Pancreas (tissue), 10 donors: Measurements from ENCODE around the gene GLB1L. TPM values are rescaled to one million over a fixed set of nuclear protein-coding genes. Genes with fewer than 3 reads are reported as not detected.
A peak's percentile ranks its signal among the peaks of the same experiment; 100 is the strongest.

Source experiments
- ATAC-seq, 4 donors: fragments of 200-7000 bp; cut with Tn5 transposase; one replicate each; pipeline versions ENCODE4 v1.8.0 to v1.9.1; 2020; ENCODE audit warnings: mild to moderate bottlenecking in 4 of 4, moderate library complexity in 4 of 4
- DNase-seq, 6 donors: peaks; one replicate each; pipeline ENCODE4 v3.0.0-alpha.2; 2020
- FAIRE-seq: peaks from 2 replicates; lab custom pipeline; 2012; peaks lifted over from hg19 to GRCh38; lab: Jason Lieb, UNC
- H3K27ac ChIP-seq, 4 donors: fragments of 200-600 bp; sonication (generic); 1 replicate in 3 of 4; 2 replicates in 1 of 4; pipeline versions ENCODE4 v1.5.0 to v1.8.0; 2020
- H3K27me3 ChIP-seq, 4 donors: fragments of 200-600 bp; one replicate each; pipeline ENCODE4 v1.8.0; 2021
- H3K36me3 ChIP-seq, 3 donors: fragments of 200-600 bp; sonication (generic) in 1 of 3; one replicate each; pipeline versions ENCODE4 v1.5.0 to v1.8.0; 2020 to 2021
- H3K4me1 ChIP-seq, 3 donors: fragments of 200-600 bp; one replicate each; pipeline ENCODE4 v1.8.0; 2021
- H3K4me3 ChIP-seq, 4 donors: fragments of 200-600 bp; sonication (generic) in 2 of 4; one replicate each; pipeline versions ENCODE4 v1.5.0 to v1.8.0; 2020 to 2021
- H3K9me3 ChIP-seq, 4 donors: fragments of 200-600 bp; one replicate each; pipeline ENCODE4 v1.8.0; 2021
- CTCF ChIP-seq, 4 donors: fragments of 200-600 bp; sonication (generic) in 3 of 4; IDR thresholded peaks; one replicate each; pipeline versions ENCODE4 v1.5.0 to v1.8.0; 2021; ENCODE audit warnings: antibody characterized with exemption in 4 of 4
- WGBS, 2 donors: extraction: QIAGEN DNeasy Blood & Tissue Kit; methylation state at CpG; one replicate each; pipeline ENCODE4 v1.1.7; 2013; 5-methylcytosine and 5-hydroxymethylcytosine counted together
- intact Hi-C, 3 donors: fragments of 100-400 bp; cut with DNase I; formaldehyde crosslinking; loops; one replicate each; pipeline versions ENCODE4 v1.11.1 to v1.14.2; 2022
- polyA plus RNA-seq, 2 donors: library from polyadenylated mRNA; stranded (reverse); fragments of 200-250 nt; gene quantifications; one replicate each; pipeline ENCODE4 v1.2.3, GENCODE V29; 2013
- total RNA-seq, 6 donors: library from RNA; stranded (reverse); fragmentation: NEBNext Ultra II Directional in 4 of 6; extraction: Animal tissue kit (Norgen Biotek cat#: 25700) in 4 of 6; gene quantifications; one replicate each; pipeline versions ENCODE4 v1.2.1 to v1.2.4, GENCODE V29; 2021 to 2023
- donor health status: healthy with polysubstance abuse.
- donor health status: DM: no; HTN: no; CAD: no; lungs with moderate emphysema.
- donor health status: DM: no; HTN: no; CAD: no.
- donor health status: control.
- donor health status: control.
- donor health status: Bipolar disorder and iron deficiency.
- donor health status: DM: yes; HTN: yes; CAD: no.
- donor health status: DM: no; HTN: no; CAD: no.
- donor health status: DM: no; HTN: no; CAD: no.
- donor health status: DM: yes; HTN: yes; CAD: no.

Gene GLB1L
- total and polyA plus RNA-seq, 8 donors, result 1.8 to 6.9 (median 3.2) TPM

- ATAC-seq (no peak), FAIRE-seq (no peak), DNase-seq (no peak)
- Histone ChIP-seq H3K4me3 (no peak overlapping the region), H3K4me1 (peaks cover 7 to 20% (median 17%) of the 10 kb centered on the region in 3 donors), H3K27ac (no peak overlapping the region), H3K9me3 (no peaks in the 10 kb centered on the region), H3K27me3 (no peaks in the 10 kb centered on the region), H3K36me3 (peaks cover 11 to 58% (median 33%) of the 10 kb centered on the region in 3 donors)
- intact Hi-C loops, result no loop called here
- TF ChIP-seq CTCF (IDR thresholded peaks at IDR 0.05), result no peak
- 92 to 94% methylated on average over 16 of the region's 16 CpGs for WGBS, 2 donors
Observed at GRCh38 chr2:219221957-219222518, 23.2 kb downstream of the GLB1L start.

- Histone ChIP-seq H3K9me3 (no peaks in the 10 kb centered on the region), H3K27ac (no peak overlapping the region), H3K36me3 (peaks cover 11 to 58% (median 33%) of the 10 kb centered on the region in 3 donors), H3K27me3 (no peaks in the 10 kb centered on the region), H3K4me1 (peaks cover 7 to 20% (median 17%) of the 10 kb centered on the region in 3 donors), H3K4me3 (no peak overlapping the region)
- no peak for ATAC-seq
- no peak for FAIRE-seq
- WGBS, 2 donors, result 88 to 93% methylated on average over 16 to 19 of the region's 19 CpGs
- intact Hi-C loops, result no loop called here
- no peak for DNase-seq
- TF ChIP-seq CTCF (IDR thresholded peaks at IDR 0.05), result no peak
Observed at GRCh38 chr2:219220652-219221402, 24.4 kb downstream of the GLB1L start.

- Histone ChIP-seq H3K4me3 (no peak overlapping the region), H3K4me1 (peaks cover 7 to 20% (median 17%) of the 10 kb centered on the region in 3 donors), H3K27me3 (no peaks in the 10 kb centered on the region), H3K36me3 (peaks cover 11 to 49% (median 28%) of the 10 kb centered on the region in 3 donors), H3K9me3 (no peaks in the 10 kb centered on the region), H3K27ac (no peak overlapping the region)
- intact Hi-C loops, result no loop called here
- TF ChIP-seq CTCF (IDR thresholded peaks at IDR 0.05), result no peak
- WGBS, 2 donors, result 90 to 95% methylated on average over 18 of the region's 18 CpGs
- no peak for FAIRE-seq
- peak in 1 of 6 donors; percentile 64 for DNase-seq
- ATAC-seq, result no peak
Observed at GRCh38 chr2:219219784-219220532, 25.3 kb downstream of the GLB1L start.

GRCh38 chr2:219218732-219219701 is 26.2 kb downstream of the GLB1L start, which contains the start of gene ABCB6:
TSS of gene ABCB6 (minus strand) at chr2:219218958. CDS start at chr2:219218673, 285 bp downstream.
- FAIRE-seq (no peak), DNase-seq (peak; percentile 91 to 97 (median 95)), ATAC-seq (peak; percentile 89 to 94 (median 90))
- Histone ChIP-seq H3K9me3 (no peaks in the 10 kb centered on the region), H3K4me1 (peaks cover 7 to 20% (median 17%) of the 10 kb centered on the region in 3 donors), H3K27ac (peak within 1 kb of the TSS; percentile 74 to 84 (median 80)), H3K27me3 (no peaks in the 10 kb centered on the region), H3K4me3 (peak within 1 kb of the TSS; percentile 24 to 57 (median 42)), H3K36me3 (peaks cover 11 to 40% (median 19%) of the 10 kb centered on the region in 3 donors)
- intact Hi-C loops, result no loop called here
- WGBS, 2 donors, result 6 to 8% methylated on average over 60 to 71 of the region's 71 CpGs
- no peak for TF ChIP-seq CTCF (IDR thresholded peaks at IDR 0.05)
